Subcutaneous adipose tissue (tissue), 4 donors: ENCODE data around the gene TBC1D9B. TPM values are rescaled to one million over a fixed set of nuclear protein-coding genes. Genes with fewer than 3 reads are reported as not detected.

ENCODE experiments used
- total RNA-seq, 4 donors: library from RNA; depleted of rRNA; stranded (reverse); fragments of >200 nt; gene quantifications; one replicate each; pipeline ENCODE4 v1.1.0, GENCODE V29; 2016
- TF ChIP-seq, protein P1 (sequence below): fragments of 450-650 bp; IDR thresholded peaks from one replicate; pipeline ENCODE4 v1.5.1; 2016; ENCODE audit warnings: low read depth, mild to moderate bottlenecking, control low read depth, antibody characterized with exemption, moderate library complexity

TBC1D9B gene
- total RNA-seq, 4 donors from 2014 or later = 87.6 to 142 (median 122) TPM

GRCh38 chr5:179866241-179867078, 41.2 kb downstream of the TBC1D9B start:
- TF ChIP-seq, protein P1, sequence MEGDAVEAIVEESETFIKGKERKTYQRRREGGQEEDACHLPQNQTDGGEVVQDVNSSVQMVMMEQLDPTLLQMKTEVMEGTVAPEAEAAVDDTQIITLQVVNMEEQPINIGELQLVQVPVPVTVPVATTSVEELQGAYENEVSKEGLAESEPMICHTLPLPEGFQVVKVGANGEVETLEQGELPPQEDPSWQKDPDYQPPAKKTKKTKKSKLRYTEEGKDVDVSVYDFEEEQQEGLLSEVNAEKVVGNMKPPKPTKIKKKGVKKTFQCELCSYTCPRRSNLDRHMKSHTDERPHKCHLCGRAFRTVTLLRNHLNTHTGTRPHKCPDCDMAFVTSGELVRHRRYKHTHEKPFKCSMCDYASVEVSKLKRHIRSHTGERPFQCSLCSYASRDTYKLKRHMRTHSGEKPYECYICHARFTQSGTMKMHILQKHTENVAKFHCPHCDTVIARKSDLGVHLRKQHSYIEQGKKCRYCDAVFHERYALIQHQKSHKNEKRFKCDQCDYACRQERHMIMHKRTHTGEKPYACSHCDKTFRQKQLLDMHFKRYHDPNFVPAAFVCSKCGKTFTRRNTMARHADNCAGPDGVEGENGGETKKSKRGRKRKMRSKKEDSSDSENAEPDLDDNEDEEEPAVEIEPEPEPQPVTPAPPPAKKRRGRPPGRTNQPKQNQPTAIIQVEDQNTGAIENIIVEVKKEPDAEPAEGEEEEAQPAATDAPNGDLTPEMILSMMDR = no peak

- TF ChIP-seq, protein P1 = no peak
Measured at GRCh38 chr5:179865491-179866240, 42.0 kb downstream of the TBC1D9B start.

GRCh38 chr5:179864686-179865085, 43.0 kb downstream of the TBC1D9B start:
- TF ChIP-seq, protein P1 = no peak

- TF ChIP-seq, protein P1 = no peak
Measured at GRCh38 chr5:179863449-179864085, 44.1 kb downstream of the TBC1D9B start.

DNA sequence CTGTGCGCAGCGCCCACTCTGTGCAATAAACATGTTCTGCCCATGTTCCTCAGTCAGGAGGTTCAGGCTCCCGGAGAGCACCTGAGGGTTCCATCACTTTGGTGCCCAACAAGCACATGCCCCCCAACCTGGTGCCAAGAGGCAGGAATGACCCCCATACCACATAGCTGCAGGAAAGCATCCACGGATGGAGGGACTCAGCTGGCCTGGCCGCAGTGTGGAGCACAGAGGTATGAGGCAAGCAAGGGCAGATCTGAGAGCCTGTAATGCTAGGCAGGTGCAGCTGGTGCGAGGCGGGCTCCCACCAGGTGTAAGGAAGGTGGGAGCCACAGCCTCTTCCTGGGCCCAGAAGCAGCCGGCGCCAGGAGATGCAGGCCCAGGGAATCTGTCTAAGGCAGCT, 44.8 kb downstream of the TBC1D9B start:
- TF ChIP-seq, protein P1 = no peak

DNA sequence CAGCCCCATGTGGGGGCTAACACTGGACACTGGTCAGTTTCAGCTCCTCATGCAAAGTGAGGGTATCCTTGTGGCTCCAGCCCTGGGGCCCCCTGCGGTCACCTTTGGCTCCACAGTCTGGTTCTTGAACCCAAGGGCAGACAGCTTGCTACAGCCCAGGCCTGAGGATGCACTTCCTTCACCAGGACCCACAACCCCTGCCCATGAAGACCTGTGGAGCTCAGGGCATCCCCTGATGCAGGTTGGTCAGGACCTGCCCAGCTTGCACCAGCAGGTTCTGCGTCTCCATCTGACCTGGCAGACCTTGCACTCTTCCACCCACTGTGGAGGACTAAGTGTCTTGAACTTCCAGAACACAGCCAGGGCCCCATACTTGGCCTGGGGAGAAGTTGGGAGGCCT, 45.4 kb downstream of the TBC1D9B start:
- TF ChIP-seq, protein P1 = no peak

DNA sequence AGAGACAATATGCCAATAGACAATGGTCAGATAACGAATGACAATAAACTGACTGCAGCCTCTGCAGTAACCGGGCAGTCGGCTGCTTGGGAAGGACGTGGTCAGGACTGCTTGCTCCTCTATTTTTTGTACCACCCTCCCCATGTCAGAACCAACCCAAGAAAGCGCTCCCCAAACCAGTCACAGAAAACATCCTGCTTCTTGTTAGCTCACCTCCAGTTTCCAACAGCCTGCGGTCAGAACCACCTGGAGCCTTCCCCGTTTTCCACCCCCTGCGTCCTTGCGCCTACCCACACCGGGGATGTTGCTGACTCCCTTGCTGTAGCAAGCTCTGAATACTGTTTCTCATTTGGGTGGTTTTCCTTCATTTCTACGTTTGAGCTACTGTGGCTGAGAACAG, 47.4 kb downstream of the TBC1D9B start:
- TF ChIP-seq, protein P1 = no peak
